Prostate gland (tissue), 2 donors: ENCODE results near the gene PPFIA2. TPM values are rescaled to one million over a fixed set of nuclear protein-coding genes. Genes with fewer than 3 reads are reported as not detected.
A peak's percentile ranks its signal among the peaks of the same experiment; 100 is the strongest.

Source experiments
- DNase-seq: peaks from one replicate; pipeline ENCODE4 v3.0.0-alpha.2; 2019; ENCODE audit warnings: low spot score
- H3K27ac ChIP-seq, 2 donors: fragments of 200-600 bp; sonication (generic); 2 replicates each; pipeline ENCODE4 v1.5.1; 2017 to 2019
- H3K27me3 ChIP-seq: fragments of 200-600 bp; sonication (generic); replicated peaks from 2 replicates; pipeline ENCODE4 v1.5.1; 2019; ENCODE audit not compliant: insufficient read depth
- H3K36me3 ChIP-seq, 2 donors: fragments of 200-600 bp; sonication (generic); 1 replicate in 1 of 2; 2 replicates in 1 of 2; pipeline versions ENCODE4 v1.5.1 to v1.8.1; 2017 to 2019
- H3K4me1 ChIP-seq: fragments of 200-600 bp; sonication (generic); replicated peaks from 2 replicates; pipeline ENCODE4 v1.5.1; 2019
- H3K4me3 ChIP-seq, 2 donors: fragments of 200-600 bp; sonication (generic); 2 replicates each; pipeline ENCODE4 v1.5.1; 2017 to 2019
- H3K9me3 ChIP-seq: fragments of 200-600 bp; sonication (generic); 2 replicates; pipeline ENCODE4 v1.5.1; 2017
- POLR2A ChIP-seq: fragments of 450-650 bp; IDR thresholded peaks from one replicate; pipeline ENCODE4 v1.6.1; 2016; ENCODE audit warnings: antibody characterized with exemption, mild to moderate bottlenecking
- POLR2AphosphoS5 ChIP-seq: sonication (generic); formaldehyde crosslinking; IDR thresholded peaks from one replicate; pipeline ENCODE4 v1.6.1; 2017; ENCODE audit warnings: antibody characterized with exemption
- WGBS: methylation state at CpG from one replicate; pipeline ENCODE4 v1.1.5; 2018; 5-methylcytosine and 5-hydroxymethylcytosine counted together
- intact Hi-C: fragments of 100-400 bp; cut with DNase I; formaldehyde crosslinking; loops from one replicate; pipeline ENCODE4 v1.14.2; 2022
- total RNA-seq, 2 donors: library from RNA; depleted of rRNA; stranded (reverse); fragments of >200 nt; gene quantifications; one replicate each; pipeline ENCODE4 v1.1.0, GENCODE V29; 2016
- TF ChIP-seq, protein P1 (sequence below), 4 experiments: fragments of 200-600 bp in 2 of 4; fragments of 450-650 bp in 2 of 4; sonication (generic) in 2 of 4; IDR thresholded peaks; 1 replicate in 3 of 4; 2 replicates in 1 of 4; pipeline ENCODE4 v1.5.1; 2016 to 2019; ENCODE audit warnings: antibody characterized with exemption in 4 of 4, mild to moderate bottlenecking in 2 of 4, moderate library complexity in 2 of 4

PPFIA2 gene
- total RNA-seq, 2 donors from 2014 or later = 7.3 to 22.9 TPM

DNA sequence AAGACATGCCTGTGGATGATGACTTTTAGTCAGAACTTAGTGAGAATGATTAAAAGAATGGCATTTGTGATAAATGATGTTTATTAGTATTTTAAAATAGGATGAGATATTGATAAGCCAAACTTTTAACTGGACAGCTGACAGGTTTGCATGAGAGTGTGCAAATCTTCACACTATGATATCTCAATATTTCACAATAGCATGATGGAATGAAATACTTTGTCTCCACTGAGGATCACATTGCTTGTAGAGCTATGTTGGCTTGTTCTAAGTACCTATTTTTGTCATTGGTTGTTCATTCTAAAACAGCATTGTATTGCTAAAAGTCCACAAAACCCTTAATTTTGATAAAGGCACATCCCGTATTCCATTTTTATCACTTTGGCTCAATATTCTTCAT lies 359.1 kb downstream of the PPFIA2 start:
- DNase-seq = no peak
- H3K9me3 ChIP-seq = no peaks in the 10 kb centered on the region
- intact Hi-C loops = no loop called here

DNA sequence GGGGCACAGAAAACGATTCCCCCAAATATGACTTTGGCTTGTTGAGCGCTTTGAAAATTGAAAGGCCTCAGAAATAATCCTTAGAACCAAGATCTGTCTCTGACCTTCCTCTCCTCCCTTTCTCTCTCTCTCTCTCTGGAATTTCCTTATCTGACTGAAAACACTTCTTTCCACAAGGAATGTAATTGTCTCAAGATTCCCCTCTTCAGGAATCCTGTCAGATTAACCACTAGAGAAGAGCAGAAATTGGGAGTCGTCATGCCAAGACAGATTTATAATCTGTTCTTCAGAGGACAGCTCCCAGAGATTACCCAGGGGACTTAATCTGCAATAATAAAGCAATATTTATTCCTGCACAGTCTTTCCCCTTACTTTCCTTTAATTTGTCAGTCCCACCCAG lies 363.7 kb downstream of the PPFIA2 start:
- Histone ChIP-seq H3K27me3 (no peaks in the 10 kb centered on the region), H3K27ac (no peak overlapping the region), H3K4me3 (no peak overlapping the region), H3K36me3 (no peaks in the 10 kb centered on the region), H3K9me3 (no peaks in the 10 kb centered on the region), H3K4me1 (no peaks in the 10 kb centered on the region)
- 32% methylated on average over 3 of the region's 3 CpGs for WGBS
- intact Hi-C loops = no loop called here
- TF ChIP-seq POLR2AphosphoS5 (no peak), POLR2A (no peak)
- TF ChIP-seq, protein P1, sequence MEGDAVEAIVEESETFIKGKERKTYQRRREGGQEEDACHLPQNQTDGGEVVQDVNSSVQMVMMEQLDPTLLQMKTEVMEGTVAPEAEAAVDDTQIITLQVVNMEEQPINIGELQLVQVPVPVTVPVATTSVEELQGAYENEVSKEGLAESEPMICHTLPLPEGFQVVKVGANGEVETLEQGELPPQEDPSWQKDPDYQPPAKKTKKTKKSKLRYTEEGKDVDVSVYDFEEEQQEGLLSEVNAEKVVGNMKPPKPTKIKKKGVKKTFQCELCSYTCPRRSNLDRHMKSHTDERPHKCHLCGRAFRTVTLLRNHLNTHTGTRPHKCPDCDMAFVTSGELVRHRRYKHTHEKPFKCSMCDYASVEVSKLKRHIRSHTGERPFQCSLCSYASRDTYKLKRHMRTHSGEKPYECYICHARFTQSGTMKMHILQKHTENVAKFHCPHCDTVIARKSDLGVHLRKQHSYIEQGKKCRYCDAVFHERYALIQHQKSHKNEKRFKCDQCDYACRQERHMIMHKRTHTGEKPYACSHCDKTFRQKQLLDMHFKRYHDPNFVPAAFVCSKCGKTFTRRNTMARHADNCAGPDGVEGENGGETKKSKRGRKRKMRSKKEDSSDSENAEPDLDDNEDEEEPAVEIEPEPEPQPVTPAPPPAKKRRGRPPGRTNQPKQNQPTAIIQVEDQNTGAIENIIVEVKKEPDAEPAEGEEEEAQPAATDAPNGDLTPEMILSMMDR (IDR thresholded peaks at IDR 0.05) = no peak
- DNase-seq = no peak

More for the DNA sequence above, 359.1 kb downstream of the PPFIA2 start:
- TF ChIP-seq, protein P1 (IDR thresholded peaks at IDR 0.05) = no peak
- no peak for TF ChIP-seq POLR2AphosphoS5
- TF ChIP-seq POLR2A = no peak
- H3K27ac ChIP-seq = no peak overlapping the region
- H3K36me3 ChIP-seq = no peaks in the 10 kb centered on the region
- WGBS = 92% methylated on average over 1 of the region's 1 CpG
- H3K4me3 ChIP-seq = no peak overlapping the region
- H3K4me1 ChIP-seq = no peaks in the 10 kb centered on the region
- H3K27me3 ChIP-seq = no peaks in the 10 kb centered on the region

DNA sequence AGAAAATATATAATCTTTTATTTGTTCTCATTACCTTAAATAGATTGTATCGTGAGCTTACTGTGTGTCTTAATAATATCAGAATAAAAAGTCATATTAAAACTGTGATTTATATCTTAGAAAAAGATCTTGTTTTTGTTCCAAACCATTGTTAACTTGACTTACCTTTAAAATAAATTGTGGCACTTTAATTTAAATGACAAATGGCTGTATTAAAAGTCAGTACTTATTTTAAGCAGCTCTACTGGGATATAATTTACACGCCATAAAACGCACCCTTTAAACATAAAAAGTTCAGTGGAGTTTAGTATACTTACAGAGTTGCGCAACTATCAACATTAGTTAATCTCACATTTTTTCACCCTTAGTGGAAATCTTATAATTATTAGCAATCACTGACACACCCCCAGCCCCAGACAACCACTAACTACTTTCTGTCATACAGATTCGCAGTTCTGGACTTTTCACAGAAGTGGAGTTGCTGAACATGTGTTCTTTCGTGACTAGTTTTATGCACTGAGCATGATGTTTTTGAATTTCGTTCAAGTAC lies 369.5 kb downstream of the PPFIA2 start:
- Histone ChIP-seq H3K4me3 (no peak overlapping the region), H3K4me1 (no peaks in the 10 kb centered on the region), H3K27ac (no peak overlapping the region), H3K27me3 (no peaks in the 10 kb centered on the region), H3K36me3 (no peaks in the 10 kb centered on the region), H3K9me3 (peaks cover 4% of the 10 kb centered on the region)
- intact Hi-C loops = no loop called here
- TF ChIP-seq, protein P1 (IDR thresholded peaks at IDR 0.05) = no peak
- TF ChIP-seq POLR2AphosphoS5 (no peak), POLR2A (no peak)
- DNase-seq = no peak
- 49% methylated on average over 7 of the region's 7 CpGs for WGBS

DNA sequence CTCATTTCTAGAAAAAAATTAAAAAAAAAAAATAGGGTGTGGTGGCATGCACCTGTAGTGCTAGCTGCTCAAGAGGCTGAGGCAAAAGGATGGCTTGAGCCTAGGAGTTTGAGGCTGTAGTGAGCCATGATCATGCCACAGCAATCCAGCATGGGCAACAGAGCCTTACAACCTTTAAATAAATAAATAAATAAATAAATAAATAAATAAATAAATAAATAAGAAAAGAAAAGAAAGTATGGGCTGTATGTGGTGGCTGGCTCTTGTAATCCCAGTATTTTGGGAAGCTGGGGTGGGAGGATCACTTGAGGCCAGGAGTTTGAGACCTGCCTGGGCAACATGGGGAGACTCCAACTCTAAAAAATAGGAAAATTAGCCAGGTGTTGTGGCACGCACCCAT lies 373.0 kb downstream of the PPFIA2 start:
- no peak for DNase-seq
- Histone ChIP-seq H3K4me3 (no peak overlapping the region), H3K27me3 (no peaks in the 10 kb centered on the region), H3K4me1 (no peaks in the 10 kb centered on the region), H3K36me3 (no peaks in the 10 kb centered on the region), H3K27ac (no peak overlapping the region), H3K9me3 (peaks cover 4% of the 10 kb centered on the region)
- WGBS = 100% methylated on average over 1 of the region's 1 CpG
- TF ChIP-seq POLR2A = no peak
- TF ChIP-seq, protein P1 (IDR thresholded peaks at IDR 0.05) = no peak
- TF ChIP-seq POLR2AphosphoS5 = no peak
- intact Hi-C loops = no loop called here

DNA sequence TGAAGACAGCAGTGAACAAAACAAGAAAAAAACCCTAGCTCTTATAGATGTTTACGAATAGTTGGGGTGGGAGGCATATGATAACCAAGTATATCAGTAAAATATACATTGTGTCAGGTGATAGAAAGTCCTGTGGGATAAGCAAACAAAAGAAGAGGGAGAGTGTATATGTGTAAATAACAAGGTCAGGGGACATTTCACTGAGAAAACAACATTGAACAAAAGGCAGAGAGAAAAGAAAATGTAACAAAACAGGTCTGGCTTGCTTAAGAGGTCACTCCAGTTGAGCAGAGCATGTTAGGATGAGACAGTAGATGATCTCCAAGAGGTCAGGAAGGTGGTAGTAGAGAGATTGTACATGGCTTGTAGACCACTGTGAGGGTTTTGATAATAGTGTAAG lies 377.2 kb downstream of the PPFIA2 start:
- no peak overlapping the region for H3K4me3 ChIP-seq
- H3K36me3 ChIP-seq = no peaks in the 10 kb centered on the region
- 51% methylated on average over 1 of the region's 1 CpG for WGBS
- TF ChIP-seq, protein P1 (IDR thresholded peaks at IDR 0.05) = no peak
- TF ChIP-seq POLR2AphosphoS5 (peak; percentile 23), POLR2A (no peak)
- H3K9me3 ChIP-seq = no peaks in the 10 kb centered on the region
- H3K4me1 ChIP-seq = no peaks in the 10 kb centered on the region
- no peak overlapping the region for H3K27ac ChIP-seq
- no peaks in the 10 kb centered on the region for H3K27me3 ChIP-seq
- intact Hi-C loops = no loop called here
- DNase-seq = no peak
